LNCAP (cell line): ENCODE data around the gene IGF2R.

Experiments used
- CTCF ChIP-seq: fragments of 450-650 bp; IDR thresholded peaks from 2 replicates; pipeline ENCODE4 v1.5.1; 2017; ENCODE audit warnings: mild to moderate bottlenecking

IGF2R gene

GRCh38 chr6:160085713-160086505 is 117.0 kb downstream of the IGF2R start:
- no peak for TF ChIP-seq CTCF

- TF ChIP-seq CTCF, result no peak
These were observed 117.9 kb downstream of the IGF2R start for GRCh38 chr6:160086754-160087153.

- peak; percentile 85 for TF ChIP-seq CTCF
These were observed 119.3 kb downstream of the IGF2R start for GRCh38 chr6:160088069-160088783.

DNA sequence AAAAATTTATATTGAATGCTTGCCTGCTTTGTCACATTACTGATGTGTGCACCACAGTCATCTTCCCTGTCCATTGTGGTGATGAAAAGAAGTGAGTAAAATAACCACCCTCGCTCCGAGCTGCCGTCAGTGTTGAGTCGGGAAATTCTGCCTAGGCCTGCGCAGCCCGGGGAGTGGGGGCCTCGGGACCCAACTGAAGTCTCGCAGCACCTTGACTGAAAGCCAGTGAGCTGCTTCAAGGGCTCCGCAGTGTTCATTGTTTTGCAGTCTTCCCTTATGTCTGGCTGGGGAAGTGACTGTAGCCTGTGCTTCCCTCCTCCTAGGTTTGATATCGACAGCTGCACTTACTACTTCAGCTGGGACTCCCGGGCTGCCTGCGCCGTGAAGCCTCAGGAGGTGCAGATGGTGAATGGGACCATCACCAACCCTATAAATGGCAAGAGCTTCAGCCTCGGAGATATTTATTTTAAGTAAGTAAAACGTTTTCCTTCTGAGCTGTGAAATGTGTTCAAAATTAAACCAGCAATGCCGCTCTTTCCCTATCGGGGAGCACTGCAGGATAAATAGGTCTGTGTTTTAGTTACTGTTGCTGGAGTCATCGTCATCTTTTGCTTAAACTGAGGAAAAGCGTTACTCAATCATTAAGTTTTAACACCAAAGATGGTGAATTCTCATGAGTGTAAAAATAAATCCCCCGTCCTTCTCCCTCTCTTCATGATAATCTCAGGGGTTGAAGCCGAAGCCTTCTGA is 120.1 kb downstream of the IGF2R start:
- no peak for TF ChIP-seq CTCF

DNA sequence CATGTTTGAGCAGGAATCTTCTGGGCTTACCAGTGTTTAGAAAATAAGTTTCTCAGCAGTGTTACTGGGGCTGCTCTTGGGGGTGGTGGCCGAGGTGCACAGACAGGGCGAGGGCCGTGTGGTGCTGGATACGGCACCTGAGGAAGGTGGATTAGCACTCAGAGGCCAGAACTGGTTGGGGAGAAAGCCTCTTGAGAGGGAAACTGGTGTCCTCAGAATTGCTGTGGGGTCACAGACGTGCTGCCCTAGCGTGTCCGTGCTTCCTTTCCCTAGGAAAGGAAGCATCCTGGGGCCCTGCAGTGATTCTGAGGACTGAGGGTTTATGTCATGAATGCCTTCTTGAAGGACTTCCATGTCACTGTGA is 120.6 kb downstream of the IGF2R start:
- TF ChIP-seq CTCF, result no peak

DNA sequence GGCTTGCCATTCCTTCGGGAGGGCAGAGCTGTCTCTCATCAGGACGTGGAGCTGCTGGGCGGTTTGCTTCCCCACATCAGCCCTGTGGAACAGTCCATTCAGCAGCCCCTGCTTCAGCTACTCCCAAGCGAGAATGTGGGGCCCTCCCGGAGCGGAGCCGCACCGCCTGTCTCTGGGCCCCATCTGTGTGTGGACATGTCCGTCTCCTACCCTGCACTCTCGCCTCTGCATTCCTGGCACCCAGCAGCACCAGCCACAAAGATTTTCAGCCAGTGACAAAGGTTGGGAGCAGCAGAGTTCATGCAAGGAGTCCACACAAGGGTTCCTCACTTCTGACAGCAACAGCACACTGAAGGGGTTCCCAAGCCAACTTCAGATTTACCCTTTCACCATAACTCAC is 123.7 kb downstream of the IGF2R start:
- TF ChIP-seq CTCF, result no peak

DNA sequence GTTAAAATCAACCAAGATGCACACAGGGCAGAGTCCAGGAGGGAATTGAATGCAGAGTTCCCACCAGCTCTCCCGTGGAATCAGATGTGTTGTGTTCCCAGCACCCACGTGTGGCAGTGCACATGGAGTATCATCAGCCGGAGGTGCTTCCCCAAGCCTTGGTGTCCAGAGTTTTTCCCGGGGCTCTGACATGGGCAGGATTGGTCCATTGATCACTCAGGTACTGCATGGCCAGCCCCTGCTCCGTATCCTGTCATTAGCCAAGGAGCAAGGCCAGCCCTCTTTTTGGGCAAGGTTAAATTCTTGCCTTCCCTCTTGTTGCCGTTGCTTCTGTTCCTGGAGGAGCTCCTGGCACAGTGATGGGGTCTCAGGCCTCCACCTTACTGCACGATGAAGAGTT is 124.2 kb downstream of the IGF2R start:
- no peak for TF ChIP-seq CTCF
